Measurements from ENCODE around the gene CISTR.

CISTR gene

DNA sequence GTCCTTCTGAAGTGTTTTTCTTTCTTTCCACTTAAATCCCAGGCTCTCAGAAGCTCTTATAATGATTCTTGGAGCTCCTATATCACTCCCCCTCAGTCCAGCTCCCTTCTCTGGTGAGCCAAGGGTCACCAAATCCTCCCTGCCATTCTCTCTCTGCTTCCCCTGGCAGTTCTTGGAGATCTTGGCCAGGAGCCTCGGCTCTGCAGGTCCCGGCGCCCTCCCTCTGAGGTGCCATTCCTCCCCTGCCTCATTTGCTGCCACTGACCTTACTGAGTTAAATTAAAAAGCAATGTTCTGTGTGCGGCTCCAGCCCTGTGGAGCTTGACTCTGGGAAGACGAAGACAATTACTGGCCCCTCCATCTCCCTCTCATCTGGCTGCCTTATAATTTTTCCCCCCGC lies 7.0 kb downstream of the CISTR start:
- in situ Hi-C loops (cut with MboI; ENCODE audit: low sequenced_read_pairs) = loop anchor here (5.0 kb wide), 1 partner anchor 42 kb away; no protein-coding TSS in a partner anchor

GRCh38 chr12:53744130-53744441 lies 7.7 kb downstream of the CISTR start:
- in situ Hi-C loops (cut with MboI; ENCODE audit: low sequenced_read_pairs) = loop anchor here (5.0 kb wide), 1 partner anchor 42 kb away; no protein-coding TSS in a partner anchor

DNA sequence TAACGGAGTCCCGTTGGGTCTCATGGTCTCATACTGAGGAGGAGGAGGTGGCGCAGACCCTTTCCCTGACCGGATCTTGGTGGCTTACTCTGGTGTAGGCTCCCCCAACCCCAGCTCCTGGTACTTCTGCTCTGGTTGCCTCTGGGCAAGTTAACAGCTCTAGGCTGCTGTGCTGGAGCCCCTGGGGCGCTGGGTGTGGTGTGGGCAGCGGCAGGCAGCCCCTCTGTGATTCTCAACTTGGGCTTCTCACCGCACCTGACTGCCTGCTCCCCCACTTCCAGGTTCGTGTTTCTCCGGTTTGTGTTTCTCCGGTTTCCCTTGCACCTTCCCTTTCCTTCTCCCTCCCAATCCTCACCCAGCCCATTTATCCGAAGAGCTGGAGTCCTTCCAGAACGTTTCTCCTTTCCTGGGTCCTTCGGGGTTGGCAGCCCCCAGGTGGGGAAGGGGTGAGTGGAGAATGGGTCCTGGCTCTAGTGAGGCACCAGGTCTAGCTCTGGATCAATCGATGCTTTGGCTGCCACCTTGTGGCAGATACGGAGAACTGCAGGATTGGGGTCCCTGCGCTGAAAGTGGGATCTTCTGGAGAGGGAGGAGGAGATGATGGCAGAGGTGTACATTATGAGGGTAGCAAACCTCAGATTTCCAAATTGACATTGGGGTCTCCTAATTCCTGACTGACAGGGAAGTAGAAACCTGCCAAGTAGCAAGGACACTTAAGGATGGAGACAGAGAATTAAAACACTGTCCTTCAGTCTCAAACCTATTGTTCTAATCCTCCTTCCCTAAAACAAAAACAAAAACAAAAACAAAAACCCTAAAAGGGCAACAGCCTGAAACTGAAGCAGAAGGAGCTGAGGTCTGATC lies 8.3 kb downstream of the CISTR start:
- in situ Hi-C loops (cut with MboI; ENCODE audit: low sequenced_read_pairs) = loop anchor here (5.0 kb wide), 1 partner anchor 41 kb away; no protein-coding TSS in a partner anchor

- in situ Hi-C loops (cut with MboI; ENCODE audit: low sequenced_read_pairs) = loop anchor here (5.0 kb wide), 1 partner anchor 38 kb away; no protein-coding TSS in a partner anchor
Measured at GRCh38 chr12:53740130-53740491, 11.7 kb downstream of the CISTR start.

DNA sequence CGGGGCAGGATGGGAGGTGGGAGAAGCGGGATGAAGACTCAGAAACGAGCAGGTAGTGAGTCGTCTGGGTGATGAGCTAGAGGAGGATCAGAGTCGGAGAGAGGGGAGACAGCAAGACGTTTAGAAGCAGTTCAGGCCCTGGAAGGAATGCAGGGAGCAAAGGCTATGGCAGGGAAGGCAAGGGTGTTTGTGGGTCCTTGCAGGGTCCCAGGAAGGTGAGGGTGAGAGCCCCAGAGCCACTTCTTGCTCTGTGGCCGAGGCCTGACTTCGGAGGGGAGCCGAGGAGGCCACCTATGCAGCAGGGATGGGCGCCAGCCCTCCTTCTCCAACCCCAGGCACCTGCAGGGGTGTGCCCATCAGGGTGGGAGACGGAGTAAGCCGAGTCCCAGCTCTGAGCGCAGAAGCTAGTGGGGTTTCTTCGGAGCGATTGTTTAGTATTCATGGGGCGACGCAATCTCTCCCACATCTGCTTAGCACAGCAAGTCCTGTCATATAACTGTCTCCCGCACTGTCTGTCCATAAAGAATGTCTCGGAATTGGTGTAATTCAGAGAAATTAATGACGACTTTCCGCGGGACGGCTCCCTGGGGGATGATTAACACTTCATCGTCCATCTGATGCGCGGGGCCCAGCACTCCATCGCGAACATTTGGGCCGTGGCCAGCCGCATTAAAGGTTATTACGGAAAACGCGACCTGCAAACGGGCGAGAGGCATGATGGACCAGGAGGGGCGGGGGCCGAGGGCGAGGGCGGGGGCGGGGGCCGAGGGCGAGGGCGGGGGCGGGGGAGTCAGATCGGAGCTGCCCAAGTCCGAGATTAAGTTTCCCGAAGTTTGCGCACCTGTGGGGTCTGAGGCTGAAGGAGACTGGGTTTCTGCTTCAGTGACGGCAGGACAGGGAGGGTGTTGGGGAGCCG lies 12.3 kb downstream of the CISTR start:
- in situ Hi-C loops (cut with MboI; ENCODE audit: low sequenced_read_pairs) = loop anchor here (5.0 kb wide), 1 partner anchor 37 kb away; no protein-coding TSS in a partner anchor

DNA sequence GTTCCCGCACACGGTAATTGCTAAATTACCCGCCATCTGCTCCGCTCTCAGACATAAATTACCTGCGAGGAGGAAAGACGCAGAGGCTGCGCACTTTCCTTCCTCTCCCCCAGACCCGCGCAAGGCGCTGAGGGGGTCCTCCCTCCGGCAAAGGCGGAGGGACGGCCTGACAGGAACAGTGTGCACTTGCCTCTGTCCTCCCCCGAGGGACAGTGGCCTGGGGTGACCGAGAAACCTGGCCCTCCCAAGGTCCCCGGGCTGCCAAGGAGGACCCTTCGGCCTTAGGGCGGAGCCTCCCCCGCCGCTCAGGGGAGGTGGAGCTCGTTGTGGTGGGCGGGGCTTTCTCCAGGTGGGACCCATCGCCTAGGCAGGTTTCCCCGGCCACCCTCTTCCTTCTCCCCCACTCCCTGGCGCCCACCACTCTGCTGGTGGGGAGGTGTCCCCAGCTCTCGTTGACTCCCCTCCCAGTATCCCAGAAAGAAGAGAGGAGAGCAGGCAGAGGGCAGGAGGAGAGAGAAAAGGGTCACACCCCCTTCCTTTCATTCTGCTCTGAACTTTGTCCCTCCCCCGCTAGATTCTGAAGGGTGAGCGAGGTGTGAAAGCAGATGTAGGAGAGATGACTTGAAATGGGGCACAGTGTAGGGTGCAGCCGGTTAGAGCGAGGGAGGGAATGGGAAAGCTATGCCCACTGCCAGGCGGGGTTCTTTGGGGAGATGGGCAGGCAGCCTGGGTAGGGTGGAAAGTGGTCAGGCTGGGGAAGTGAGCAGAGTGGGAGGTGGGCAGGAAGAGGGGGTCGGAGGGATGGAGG lies 13.2 kb downstream of the CISTR start:
- in situ Hi-C loops (cut with MboI; ENCODE audit: low sequenced_read_pairs) = no loop called here

DNA sequence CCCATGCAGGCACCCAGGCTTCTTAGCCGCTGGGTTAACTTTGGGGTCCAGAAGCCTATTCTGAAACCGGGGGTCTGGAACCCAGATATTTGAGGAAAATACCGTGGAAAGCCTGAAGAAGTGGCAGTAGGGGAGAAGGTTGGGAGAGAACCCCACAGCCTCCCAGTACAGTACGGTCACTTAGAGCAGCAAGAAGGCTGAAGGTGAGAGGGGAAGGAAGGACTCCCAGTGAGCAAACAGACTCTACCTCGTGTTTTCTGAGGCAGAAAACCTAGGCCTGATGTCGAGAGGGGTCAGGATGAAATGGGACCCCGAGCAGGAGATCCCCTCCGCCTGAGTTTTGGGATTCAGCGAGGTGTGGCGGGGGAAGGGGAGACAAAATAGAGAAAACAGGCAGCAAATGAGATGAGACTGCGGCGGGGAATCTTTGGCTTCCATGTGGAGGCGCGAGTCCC lies 13.8 kb downstream of the CISTR start:
- in situ Hi-C loops (cut with MboI; ENCODE audit: low sequenced_read_pairs) = no loop called here

GRCh38 chr12:53737093-53737808 lies 14.5 kb downstream of the CISTR start:
- in situ Hi-C loops (cut with MboI; ENCODE audit: low sequenced_read_pairs) = no loop called here

DNA sequence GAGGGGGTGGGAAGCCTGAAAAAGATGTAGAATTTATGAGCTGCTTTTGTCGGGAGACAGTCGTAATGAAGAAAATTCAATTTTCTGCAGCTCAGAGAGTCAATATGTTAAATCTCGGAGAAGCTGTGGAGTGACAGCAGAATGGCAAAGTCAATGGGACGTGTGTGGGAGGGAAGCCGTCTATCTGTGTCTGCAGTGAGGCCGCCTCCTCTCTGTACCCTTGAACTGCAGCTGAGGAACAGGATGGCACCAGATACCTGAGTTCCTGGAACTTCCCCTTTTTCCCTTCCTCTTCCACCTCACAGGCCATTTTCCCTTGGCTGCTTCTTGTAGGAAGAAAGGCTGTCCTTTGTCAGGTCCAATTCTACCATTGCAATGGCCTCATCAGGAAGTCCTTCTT lies 15.2 kb downstream of the CISTR start:
- in situ Hi-C loops (cut with MboI; ENCODE audit: low sequenced_read_pairs) = no loop called here

GRCh38 chr12:53735556-53735955 lies 16.2 kb downstream of the CISTR start:
- in situ Hi-C loops (cut with MboI; ENCODE audit: low sequenced_read_pairs) = no loop called here

DNA sequence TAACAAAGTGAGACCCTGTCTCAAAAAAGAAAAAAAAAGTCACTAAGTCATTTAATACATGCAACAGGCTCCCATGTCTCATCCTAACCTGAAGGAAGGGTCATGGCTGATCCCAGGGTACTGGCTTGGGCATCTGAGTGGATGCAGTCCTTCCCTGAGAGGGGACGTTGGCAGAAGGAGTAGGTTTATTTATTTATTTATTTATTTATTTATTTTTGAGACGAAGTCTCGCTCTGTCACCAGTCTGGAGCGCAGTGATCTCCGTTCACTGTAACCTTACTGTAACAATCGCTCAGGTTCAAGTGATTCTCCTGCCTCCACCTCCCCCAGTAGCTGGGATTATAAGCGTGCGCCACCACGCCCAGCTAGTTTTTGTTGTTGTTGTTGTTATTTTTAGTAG lies 17.4 kb downstream of the CISTR start:
- in situ Hi-C loops (cut with MboI; ENCODE audit: low sequenced_read_pairs) = no loop called here

DNA sequence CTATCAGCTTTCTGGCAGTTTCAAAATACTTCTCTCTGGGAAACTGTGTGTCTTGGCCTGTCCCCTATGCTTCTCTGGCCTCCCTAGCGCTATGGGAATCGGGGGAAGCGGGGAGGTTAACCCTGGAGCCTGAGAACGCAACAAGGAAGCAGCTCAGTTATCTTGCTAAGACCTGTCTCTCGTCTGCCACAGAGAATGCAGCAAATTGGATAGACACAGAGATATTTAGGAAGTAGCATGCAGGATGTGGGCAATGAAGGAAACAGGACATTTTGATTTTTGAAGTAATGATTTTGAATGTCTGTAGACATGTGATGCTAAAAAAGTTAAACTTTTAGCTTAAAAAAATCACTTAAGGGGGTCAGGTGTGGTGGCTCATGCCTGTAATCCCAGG lies 18.0 kb downstream of the CISTR start:
- in situ Hi-C loops (cut with MboI; ENCODE audit: low sequenced_read_pairs) = no loop called here

- in situ Hi-C loops (cut with MboI; ENCODE audit: low sequenced_read_pairs) = no loop called here
Measured at GRCh38 chr12:53733051-53733806, 18.6 kb downstream of the CISTR start.

DNA sequence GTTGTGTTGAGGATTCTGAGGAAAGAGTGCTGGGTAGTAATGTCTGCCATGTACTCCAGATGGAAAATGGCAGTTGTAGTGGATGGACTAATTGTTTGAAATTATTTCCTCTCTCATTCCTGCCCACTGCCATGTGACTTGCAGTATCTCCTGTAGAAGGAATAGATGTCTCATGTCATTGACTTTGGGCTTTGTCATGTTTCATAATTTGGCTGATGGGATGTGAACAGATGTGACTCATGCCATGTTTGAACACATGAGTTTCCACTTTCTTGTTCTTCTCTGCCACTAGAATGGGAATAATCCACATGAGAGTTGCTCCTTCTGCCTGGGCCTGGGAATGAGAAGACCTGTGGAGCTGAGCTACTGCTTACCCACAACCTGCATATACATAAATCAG lies 22.1 kb downstream of the CISTR start:
- in situ Hi-C loops (cut with MboI; ENCODE audit: low sequenced_read_pairs) = no loop called here

GRCh38 chr12:53728206-53728605 lies 23.6 kb downstream of the CISTR start:
- in situ Hi-C loops (cut with MboI; ENCODE audit: low sequenced_read_pairs) = no loop called here

DNA sequence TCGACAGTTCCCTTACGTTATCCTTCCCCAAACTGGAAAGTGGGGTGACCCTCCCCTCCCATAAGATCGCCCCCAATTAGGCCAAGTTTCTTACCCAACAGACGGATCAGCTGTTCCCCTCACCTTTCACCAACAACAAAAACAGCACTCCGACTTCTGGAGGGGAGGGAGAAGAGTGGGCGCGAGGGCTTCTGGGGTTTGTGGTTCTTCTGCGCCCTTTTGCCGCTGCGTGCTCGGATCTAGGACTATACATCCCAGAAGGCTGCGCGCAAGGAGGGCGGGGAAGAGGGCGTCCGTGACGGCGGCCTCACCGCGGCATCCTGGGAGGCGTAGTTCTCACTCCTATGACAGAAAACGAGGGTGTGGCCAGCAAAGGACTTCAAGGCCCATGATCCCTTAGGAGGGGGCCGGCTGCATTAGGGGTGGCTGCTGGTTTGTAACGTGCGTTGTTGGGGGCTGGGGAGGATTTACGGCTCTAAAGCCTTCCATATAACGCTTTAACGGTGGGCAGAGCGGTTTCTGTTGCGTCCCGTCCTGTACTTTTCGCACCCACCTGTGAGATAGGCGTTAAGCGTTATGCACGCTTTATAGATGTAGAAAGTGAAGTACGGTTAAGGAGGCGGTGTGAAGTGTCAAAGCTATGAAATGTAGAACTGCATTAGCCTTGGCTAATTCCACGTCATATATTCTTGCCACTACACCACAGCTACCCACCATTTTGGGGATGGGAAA lies 24.3 kb downstream of the CISTR start, which contains the start of gene CALCOCO1:
CALCOCO1 (minus strand) TSS at position 143 of the 732 bp plus-strand sequence. CDS start 2,210 bp downstream, outside the sequence.
- in situ Hi-C loops (cut with MboI; ENCODE audit: low sequenced_read_pairs) = no loop called here

DNA sequence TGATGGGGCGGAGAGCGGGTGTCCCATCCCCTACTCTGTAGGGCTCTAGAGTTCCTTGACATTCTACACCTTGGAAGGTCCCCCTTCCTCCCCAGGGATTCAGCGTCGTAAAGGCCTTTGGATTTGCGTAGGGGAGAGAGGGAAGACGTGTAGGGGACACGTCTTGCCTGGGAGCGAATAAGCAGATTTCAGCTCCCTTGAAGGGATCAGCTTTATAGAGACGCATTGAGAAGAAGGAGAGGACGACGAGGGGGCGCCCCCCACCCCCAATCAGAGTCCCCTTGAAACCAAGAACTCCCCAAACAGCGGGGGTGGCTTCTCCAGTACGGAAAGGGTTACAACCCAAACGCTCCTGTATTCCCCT lies 24.9 kb downstream of the CISTR start:
- in situ Hi-C loops (cut with MboI; ENCODE audit: low sequenced_read_pairs) = no loop called here

DNA sequence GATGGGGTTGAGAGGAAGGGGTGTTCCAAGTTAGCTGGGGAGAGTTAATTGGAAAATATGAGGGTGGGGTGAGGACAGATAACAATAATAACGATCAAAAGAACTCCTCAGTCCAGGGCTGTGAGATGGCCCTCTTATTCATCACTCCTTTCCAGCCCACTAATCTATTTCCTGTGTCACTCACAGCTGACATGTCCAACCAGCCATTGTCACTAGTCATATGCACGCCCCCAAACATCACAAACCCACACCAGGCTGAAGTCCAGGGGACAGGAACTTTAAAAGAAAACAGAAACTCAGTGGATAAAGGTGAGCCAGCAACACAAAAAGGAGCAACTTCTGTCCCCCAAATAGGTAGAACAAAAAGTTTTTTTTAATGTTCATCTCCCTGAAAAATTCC lies 25.4 kb downstream of the CISTR start:
- in situ Hi-C loops (cut with MboI; ENCODE audit: low sequenced_read_pairs) = no loop called here

DNA sequence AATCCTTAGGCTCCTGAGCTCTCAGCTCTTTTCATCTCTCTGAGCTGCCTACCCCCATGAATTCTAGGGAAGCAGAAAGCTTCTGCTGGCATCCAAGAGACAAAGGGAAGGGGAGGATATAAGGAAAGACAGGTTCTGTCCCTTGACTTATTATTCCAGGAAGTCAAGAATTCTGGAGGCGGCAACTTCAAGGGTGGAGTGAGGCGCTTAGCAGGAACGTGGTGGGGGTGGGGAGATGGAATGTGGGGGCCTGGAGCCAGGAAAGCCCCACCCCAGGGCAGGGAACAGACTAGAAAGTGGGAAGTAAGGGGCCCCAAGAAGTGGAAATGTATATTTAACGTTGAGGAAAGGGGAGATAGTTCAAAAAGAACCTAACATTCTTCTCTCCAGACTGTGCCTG lies 26.0 kb downstream of the CISTR start:
- in situ Hi-C loops (cut with MboI; ENCODE audit: low sequenced_read_pairs) = no loop called here

Data from HL-60/S4 (cell line).